IMR-90 (cell line): ENCODE data around the gene CCDC74A. TPM values are rescaled to one million over a fixed set of nuclear protein-coding genes. Genes with fewer than 3 reads are reported as not detected.

Experiments
- ATAC-seq: fragments of 200-7000 bp; cut with Tn5 transposase; 2 replicates; pipeline ENCODE4 v1.9.1; 2020; ENCODE audit warnings: low read depth, mild to moderate bottlenecking, moderate library complexity
- BruUV-seq: library from RNA; stranded (reverse); fragments of 400-500 nt; replicated peaks from 2 replicates; lab custom pipeline; 2021; lab: Mats Ljungman, UMichigan
- CTCF ChIA-PET: fragments of 300-600 bp; formaldehyde crosslinking; extraction: SDS; loops from one replicate; lab custom pipeline; 2021; ENCODE audit warnings: antibody characterized with exemption; lab: Yijun Ruan, JAX
- POLR2A ChIA-PET: fragments of 300-600 bp; sonication (Branson Sonifier 250); formaldehyde crosslinking; loops from one replicate; lab custom pipeline; 2022; ENCODE audit warnings: antibody characterized with exemption; ENCODE audit not compliant: unreplicated experiment; lab: Charles Lee
- DNase-seq: peaks from one replicate; pipeline ENCODE4 v3.0.0; 2013
- H2AFZ ChIP-seq: replicated peaks from 2 replicates; pipeline ENCODE3; 2013; ENCODE audit warnings: low read length, mild to moderate bottlenecking; ENCODE audit not compliant: poor library complexity
- H2AK5ac ChIP-seq: 2 replicates; pipeline ENCODE4 v1.6.1; 2013; ENCODE audit warnings: low read depth, low read length, inconsistent platforms
- H2AK9ac ChIP-seq: replicated peaks from 2 replicates; pipeline ENCODE3; 2013; ENCODE audit warnings: mild to moderate bottlenecking, low read depth, low read length, moderate library complexity; ENCODE audit not compliant: poor library complexity
- H2BK120ac ChIP-seq: 2 replicates; pipeline ENCODE4 v1.6.1; 2013; ENCODE audit warnings: low read depth, low read length, inconsistent platforms
- H2BK15ac ChIP-seq: 3 replicates; pipeline ENCODE4 v1.6.1; 2013; ENCODE audit warnings: low read depth, low read length, inconsistent platforms
- H2BK20ac ChIP-seq: 2 replicates; pipeline ENCODE4 v1.6.1; 2013; ENCODE audit warnings: low read depth, mild to moderate bottlenecking, inconsistent platforms, low read length, moderate library complexity
- H2BK5ac ChIP-seq: 2 replicates; pipeline ENCODE4 v1.6.1; 2013; ENCODE audit warnings: mild to moderate bottlenecking, low read depth, low read length, inconsistent platforms; ENCODE audit not compliant: poor library complexity, severe bottlenecking
- H3K14ac ChIP-seq: replicated peaks from 2 replicates; pipeline ENCODE4 v1.6.1; 2013; ENCODE audit warnings: low read depth, low read length, inconsistent platforms
- H3K18ac ChIP-seq: 2 replicates; pipeline ENCODE4 v1.6.1; 2013; ENCODE audit warnings: low read depth, low read length, control low read depth
- H3K23ac ChIP-seq: 2 replicates; pipeline ENCODE4 v1.6.1; 2013; ENCODE audit warnings: low read depth, low read length, inconsistent platforms
- H3K27ac ChIP-seq: 2 replicates; pipeline ENCODE4 v1.5.1; 2013; ENCODE audit warnings: mild to moderate bottlenecking, control low read depth, low read length; ENCODE audit not compliant: insufficient read depth
- H3K27me3 ChIP-seq: 2 replicates; pipeline ENCODE4 v1.6.1; 2013; ENCODE audit warnings: low read length; ENCODE audit not compliant: control insufficient read depth, insufficient read depth
- H3K36me3 ChIP-seq: 2 replicates; pipeline ENCODE4 v1.6.1; 2013; ENCODE audit warnings: low read length, mixed read lengths; ENCODE audit not compliant: control insufficient read depth, insufficient read depth
- H3K4ac ChIP-seq: 2 replicates; pipeline ENCODE4 v1.6.1; 2013; ENCODE audit warnings: low read depth, low read length, inconsistent platforms
- H3K4me1 ChIP-seq: 2 replicates; pipeline ENCODE4 v1.6.1; 2013; ENCODE audit warnings: low read length, mixed read lengths; ENCODE audit not compliant: control insufficient read depth, insufficient read depth
- H3K4me2 ChIP-seq: 2 replicates; pipeline ENCODE4 v1.6.1; 2013; ENCODE audit warnings: low read depth, mild to moderate bottlenecking, control low read depth, low read length, moderate library complexity
- H3K4me3 ChIP-seq: 2 replicates; pipeline ENCODE4 v1.5.1; 2013; ENCODE audit warnings: low read depth, mild to moderate bottlenecking, control low read depth, low read length, moderate library complexity; ENCODE audit not compliant: insufficient read depth
- H3K56ac ChIP-seq: 2 replicates; pipeline ENCODE4 v1.6.1; 2013; ENCODE audit warnings: low read length, inconsistent platforms; ENCODE audit not compliant: insufficient read depth; ENCODE audit errors: extremely low read depth
- H3K79me1 ChIP-seq, 2 experiments: 2 replicates each; pipeline ENCODE4 v1.6.1; 2013; ENCODE audit warnings: low read length in 2 of 2, inconsistent platforms in 1 of 2, low read depth in 1 of 2
- H3K9ac ChIP-seq: 2 replicates; pipeline ENCODE4 v1.6.1; 2013; ENCODE audit warnings: low read depth, low read length, control low read depth
- H3K9me1 ChIP-seq: 2 replicates; pipeline ENCODE4 v1.6.1; 2013; ENCODE audit warnings: low read length, inconsistent platforms; ENCODE audit not compliant: insufficient read depth
- H3K9me3 ChIP-seq: 2 replicates; pipeline ENCODE4 v1.6.1; 2013; ENCODE audit warnings: low read length; ENCODE audit not compliant: control insufficient read depth, insufficient read depth
- H4K20me1 ChIP-seq: 2 replicates; pipeline ENCODE4 v1.6.1; 2013; ENCODE audit warnings: low read length, inconsistent platforms; ENCODE audit not compliant: insufficient read depth
- H4K5ac ChIP-seq: 2 replicates; pipeline ENCODE4 v1.6.1; 2013; ENCODE audit warnings: mild to moderate bottlenecking, low read depth, low read length, control low read depth
- H4K8ac ChIP-seq, 2 experiments: 2 replicates each; pipeline ENCODE4 v1.6.1; 2013; ENCODE audit warnings: low read depth in 2 of 2, low read length in 2 of 2, control low read depth in 1 of 2, inconsistent platforms in 1 of 2
- H4K91ac ChIP-seq: 2 replicates; pipeline ENCODE4 v1.6.1; 2013; ENCODE audit warnings: low read depth, low read length, inconsistent platforms; ENCODE audit not compliant: insufficient read depth
- CEBPB ChIP-seq: IDR thresholded peaks from 2 replicates; pipeline ENCODE4 v1.6.1; 2012; ENCODE audit warnings: low read depth, low read length, improper control_type of control experiment
- USF2 ChIP-seq: fragments of 150-350 bp; IDR thresholded peaks from 2 replicates; pipeline ENCODE4 v1.6.1; 2017; ENCODE audit warnings: mild to moderate bottlenecking, antibody characterized with exemption, low read length, low read depth
- WGBS, 2 experiments: methylation state at CpG; one replicate each; pipeline versions ENCODE4 v1.1.5 to v1.1.7; 2013; ENCODE audit warnings: missing lambda C conversion rate in 2 of 2; ENCODE audit not compliant: insufficient read length in 1 of 2; ENCODE audit errors: extremely low coverage in 2 of 2; 5-methylcytosine and 5-hydroxymethylcytosine counted together
- dilution Hi-C: fragments of 300-500 bp; cut with HindIII; formaldehyde crosslinking; loops from one replicate; pipeline ENCODE4 v1.14.3; 2018; ENCODE audit warnings: low sequenced_read_pairs; ENCODE audit not compliant: unreplicated experiment
- in situ Hi-C: fragments of 300-500 bp; cut with MboI; formaldehyde crosslinking; loops from 3 replicates; pipeline ENCODE4 v1.14.3; 2019; ENCODE audit warnings: low sequenced_read_pairs, inconsistent platforms, mixed read lengths
- intact Hi-C: fragments of 100-400 bp; cut with micrococcal nuclease; formaldehyde crosslinking; loops from 2 replicates; pipeline ENCODE4 v1.10.0; 2022
- polyA plus RNA-seq, 3 experiments: library from polyadenylated mRNA; depleted of rRNA; stranded (reverse); fragments of >200 nt; gene quantifications; 2 replicates each; pipeline ENCODE4 v1.2.3, GENCODE V29; 2012; ENCODE audit warnings: low replicate concordance in 1 of 3
- total RNA-seq: library from RNA; depleted of rRNA; stranded (reverse); fragments of >200 nt; gene quantifications from 2 replicates; pipeline ENCODE4 v1.2.3, GENCODE V29; 2012

The CCDC74A gene
- total and polyA plus RNA-seq, 2 of the 4 experiments (the other 2 are of a cell fraction) = 3.8 to 11.9 TPM

- H3K27ac ChIP-seq = no peak overlapping the region
- no peaks in the 10 kb centered on the region for H3K79me1 ChIP-seq
- H4K8ac ChIP-seq = no peak overlapping the region
- no peak overlapping the region for H4K5ac ChIP-seq
- ChIA-PET POLR2A (no interaction called here), CTCF (no interaction called here)
- H3K36me3 ChIP-seq = no peaks in the 10 kb centered on the region
- H2BK5ac ChIP-seq = no peak overlapping the region
- no peak overlapping the region for H3K4me3 ChIP-seq
- peaks cover 5% of the 10 kb centered on the region for H3K27me3 ChIP-seq
- no peak overlapping the region for H3K18ac ChIP-seq
- no peak overlapping the region for H2AK5ac ChIP-seq
- no peak overlapping the region for H3K9ac ChIP-seq
- intact Hi-C loops = no loop called here
- H2BK15ac ChIP-seq = no peak overlapping the region
- no TSS peak for BruUV-seq
- no peaks in the 10 kb centered on the region for H3K9me3 ChIP-seq
- 100% methylated on average over 1 of the region's 7 CpGs; no CpG with 5 or more reads in 1 of the 2 experiments for WGBS, 2 experiments
- no peak overlapping the region for H2BK120ac ChIP-seq
- H3K4me1 ChIP-seq = no peaks in the 10 kb centered on the region
- no peak overlapping the region for H4K91ac ChIP-seq
- no peak overlapping the region for H3K14ac ChIP-seq
- dilution Hi-C loops = no loop called here
- no peak for TF ChIP-seq USF2
- peak; percentile 56 for TF ChIP-seq CEBPB
- in situ Hi-C loops = no loop called here
- DNase-seq (no peak), ATAC-seq (no peak)
- no peak overlapping the region for H3K56ac ChIP-seq
- no peak overlapping the region for H2BK20ac ChIP-seq
- no peak overlapping the region for H3K4me2 ChIP-seq
- H2AFZ ChIP-seq = no peak overlapping the region
- H3K4ac ChIP-seq = no peak overlapping the region
- no peaks in the 10 kb centered on the region for H4K20me1 ChIP-seq
- H3K9me1 ChIP-seq = no peaks in the 10 kb centered on the region
- H3K23ac ChIP-seq = no peak overlapping the region
- H2AK9ac ChIP-seq = no peak overlapping the region
These were observed 29.3 kb downstream of the CCDC74A start for GRCh38 chr2:131556998-131557397.
